Transverse colon (tissue), 4 donors: Measurements from ENCODE around the gene DCN.

ENCODE experiments used
- CTCF ChIP-seq, 5 experiments: fragments of 200-600 bp in 3 of 5; fragments of 450-650 bp in 2 of 5; sonication (generic) in 3 of 5; IDR thresholded peaks; 1 replicate in 2 of 5; 2 replicates in 3 of 5; pipeline ENCODE4 v1.5.1; 2016 to 2017; ENCODE audit warnings: antibody characterized with exemption in 5 of 5, inconsistent platforms in 3 of 5, mild to moderate bottlenecking in 2 of 5, moderate library complexity in 1 of 5
- POLR2AphosphoS5 ChIP-seq, 3 donors: sonication (generic); formaldehyde crosslinking; IDR thresholded peaks; one replicate each; pipeline ENCODE4 v1.6.1; 2016; ENCODE audit warnings: antibody characterized with exemption in 3 of 3

DNA sequence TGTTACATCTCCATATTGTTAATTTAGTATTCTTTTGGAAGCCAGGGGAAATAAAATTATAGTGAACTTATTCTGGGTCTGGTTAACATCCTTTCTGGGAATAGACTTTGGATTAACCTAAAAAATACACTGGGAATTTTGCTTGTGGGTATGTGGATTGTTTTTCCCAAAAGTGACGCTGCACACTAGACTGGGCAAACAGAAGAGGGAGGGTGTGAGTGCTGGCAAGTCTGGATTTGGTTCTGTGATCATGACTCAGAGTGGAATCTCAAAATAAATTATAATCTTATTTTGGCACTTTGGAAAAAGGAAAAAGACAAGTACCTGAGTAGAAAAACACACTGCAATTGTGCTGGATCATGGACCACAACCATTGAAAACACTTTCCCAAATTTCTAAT lies 56.1 kb downstream of the DCN start:
- TF ChIP-seq CTCF (IDR thresholded peaks at IDR 0.05) (no peak), POLR2AphosphoS5 (IDR thresholded peaks at IDR 0.05) (no peak)
